Measurements from ENCODE around the gene HOTAIR.

Gene HOTAIR

DNA sequence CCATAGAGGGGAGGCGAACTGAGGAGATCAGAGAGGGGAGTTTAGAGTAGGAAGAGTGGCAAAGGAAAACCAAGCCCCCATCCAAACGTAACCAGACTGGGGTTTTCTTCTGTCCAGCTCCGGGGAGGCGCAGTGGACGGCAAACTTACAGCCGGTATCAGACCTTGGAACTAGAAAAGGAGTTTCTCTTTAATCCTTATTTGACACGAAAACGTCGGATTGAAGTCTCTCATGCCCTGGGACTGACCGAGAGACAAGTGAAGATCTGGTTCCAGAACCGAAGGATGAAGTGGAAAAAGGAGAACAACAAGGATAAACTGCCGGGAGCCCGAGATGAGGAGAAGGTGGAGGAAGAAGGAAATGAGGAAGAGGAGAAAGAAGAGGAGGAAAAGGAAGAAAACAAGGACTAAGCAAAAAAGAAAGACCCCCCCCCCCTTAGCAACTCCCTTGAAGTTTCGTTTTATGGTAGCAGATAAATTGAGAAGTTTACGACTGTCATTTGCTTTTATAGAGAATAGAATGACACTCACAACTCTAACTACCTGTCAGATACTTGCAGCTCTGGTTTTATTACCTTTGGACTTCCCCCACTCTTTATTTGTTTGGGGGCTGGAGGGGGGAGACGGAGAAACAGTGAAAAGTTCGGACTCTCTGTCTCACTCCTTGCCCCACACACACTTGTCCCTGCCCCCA is 36.4 kb upstream of the HOTAIR start:
- no peak for DNase-seq (ENCODE audit: low read depth)
- TF ChIP-seq CTCF (conservative IDR thresholded peaks at IDR 0.05; ENCODE audit: control insufficient read depth, insufficient read depth, low read depth, low read length) = no peak
- peak overlapping the region; percentile 88 for H3K4me3 ChIP-seq (ENCODE audit: control insufficient read depth, low read depth, low read length)

DNA sequence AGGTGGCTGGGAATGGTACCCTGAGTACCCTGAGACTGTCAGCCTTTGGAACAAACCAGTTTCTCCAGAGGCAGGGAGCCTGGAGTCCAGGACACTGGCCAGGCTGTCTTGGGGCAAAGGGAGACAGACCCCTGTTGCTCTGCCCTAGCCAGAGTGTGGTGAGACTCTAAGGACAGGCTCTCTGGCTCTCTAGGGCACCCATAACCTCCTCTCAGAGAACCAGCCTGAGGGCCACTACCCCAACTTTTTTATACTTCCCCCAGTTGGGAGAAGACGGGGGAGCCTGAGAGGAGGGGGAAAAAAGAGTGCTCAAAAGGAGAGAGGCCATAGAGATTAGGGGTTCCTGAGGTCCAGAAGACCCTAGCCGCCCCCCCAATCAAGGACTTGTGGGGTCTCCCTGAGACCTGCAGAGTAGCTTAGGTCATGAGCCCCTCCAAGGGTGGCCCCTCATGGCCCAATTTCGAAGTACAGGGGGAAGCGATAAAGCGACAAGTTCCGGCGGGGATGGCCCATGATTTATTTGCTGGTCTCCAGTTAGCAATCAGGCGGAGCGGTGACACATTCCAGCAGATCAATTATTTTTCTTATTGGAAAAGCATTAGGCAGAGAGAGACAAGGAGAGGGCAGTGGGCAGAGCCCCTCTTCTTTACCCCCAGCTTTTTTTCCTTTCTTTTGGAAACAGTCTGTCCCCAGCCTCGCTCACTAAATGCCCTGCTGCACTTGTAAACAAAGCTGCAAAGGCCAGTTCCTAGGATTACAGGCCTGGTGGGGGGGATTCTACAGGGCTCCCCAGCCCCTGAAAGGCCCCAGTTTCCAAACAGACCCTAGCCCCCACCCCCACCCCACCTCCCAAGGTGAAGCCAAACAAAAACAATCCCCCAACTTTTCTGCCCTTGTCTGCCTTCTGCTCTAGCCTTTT is 35.6 kb upstream of the HOTAIR start:
- no peak for TF ChIP-seq CTCF (conservative IDR thresholded peaks at IDR 0.05; ENCODE audit: control insufficient read depth, insufficient read depth, low read depth, low read length)
- peak overlapping the region; percentile 88 for H3K4me3 ChIP-seq (ENCODE audit: control insufficient read depth, low read depth, low read length)
- DNase-seq (ENCODE audit: low read depth) = no peak

DNA sequence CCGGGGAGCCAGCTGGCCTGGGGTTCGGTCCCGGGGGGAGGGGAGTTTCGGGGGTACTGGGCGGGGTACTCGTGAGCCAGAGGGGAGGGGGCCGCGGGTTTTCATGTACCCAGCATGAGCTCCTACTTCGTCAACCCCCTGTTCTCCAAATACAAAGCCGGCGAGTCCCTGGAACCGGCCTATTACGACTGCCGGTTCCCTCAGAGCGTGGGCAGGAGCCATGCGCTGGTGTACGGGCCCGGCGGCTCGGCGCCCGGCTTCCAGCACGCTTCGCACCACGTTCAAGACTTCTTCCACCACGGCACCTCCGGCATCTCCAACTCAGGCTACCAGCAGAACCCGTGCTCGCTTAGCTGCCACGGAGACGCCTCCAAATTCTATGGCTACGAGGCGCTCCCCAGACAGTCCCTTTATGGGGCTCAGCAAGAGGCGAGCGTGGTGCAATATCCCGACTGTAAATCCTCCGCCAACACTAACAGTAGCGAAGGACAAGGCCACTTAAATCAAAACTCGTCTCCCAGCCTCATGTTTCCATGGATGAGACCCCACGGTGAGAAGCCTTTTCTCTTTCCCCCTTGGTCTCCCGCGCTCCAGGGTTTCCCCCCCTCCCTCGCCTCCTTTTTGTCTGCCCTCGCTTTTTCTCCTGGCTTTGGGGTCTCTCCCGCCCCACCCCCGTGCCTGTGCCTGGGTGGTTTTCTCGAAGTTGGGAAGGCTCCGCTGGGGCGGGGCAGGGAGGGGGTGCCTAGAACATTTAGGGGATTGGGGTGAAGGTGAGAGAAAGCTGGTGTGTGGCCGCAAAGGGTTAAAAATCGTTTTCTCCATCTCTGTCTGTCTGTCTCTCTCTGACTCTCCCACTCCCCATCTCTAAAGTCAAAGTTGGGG is 34.7 kb upstream of the HOTAIR start:
- DNase-seq (ENCODE audit: low read depth) = no peak
- H3K4me3 ChIP-seq (ENCODE audit: control insufficient read depth, low read depth, low read length) = peak overlapping the region; percentile 88
- TF ChIP-seq CTCF (conservative IDR thresholded peaks at IDR 0.05; ENCODE audit: control insufficient read depth, insufficient read depth, low read depth, low read length) = no peak

DNA sequence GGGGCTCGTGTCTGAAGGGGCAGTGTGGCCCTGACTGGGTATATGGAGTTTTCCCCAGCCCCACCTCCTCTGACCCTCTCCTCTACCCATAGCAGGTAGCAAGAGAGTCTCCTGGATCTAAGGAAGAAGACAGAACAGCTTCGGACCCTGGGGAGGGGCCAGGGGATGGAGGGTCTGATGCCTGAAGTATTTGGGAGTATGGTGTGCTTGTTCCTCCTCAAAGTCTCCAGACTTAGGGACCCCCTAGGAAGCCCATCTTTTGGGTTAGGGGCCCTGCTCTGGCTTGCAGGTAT is 33.5 kb upstream of the HOTAIR start:
- DNase-seq (ENCODE audit: low read depth) = no peak
- no peak for TF ChIP-seq CTCF (conservative IDR thresholded peaks at IDR 0.05; ENCODE audit: control insufficient read depth, insufficient read depth, low read depth, low read length)
- peak overlapping the region; percentile 88 for H3K4me3 ChIP-seq (ENCODE audit: control insufficient read depth, low read depth, low read length)

GRCh38 chr12:54007538-54008259 is 32.9 kb upstream of the HOTAIR start:
- DNase-seq (ENCODE audit: low read depth) = no peak
- no peak for TF ChIP-seq CTCF (conservative IDR thresholded peaks at IDR 0.05; ENCODE audit: control insufficient read depth, insufficient read depth, low read depth, low read length)
- peak overlapping the region; percentile 88 for H3K4me3 ChIP-seq (ENCODE audit: control insufficient read depth, low read depth, low read length)
